ENCODE results near the gene FRMD4B.

Gene FRMD4B

GRCh38 chr3:69368129-69368741 lies 17.7 kb downstream of the FRMD4B start:
- Histone ChIP-seq H3K4me3 (no peak overlapping the region), H3K9me3 (no peaks in the 10 kb centered on the region), H3K27me3 (ENCODE audit: low read depth) (no peaks in the 10 kb centered on the region), H3K4me1 (no peaks in the 10 kb centered on the region), H3K36me3 (replicated peaks) (no peaks in the 10 kb centered on the region)
- DNase-seq (ENCODE audit: low spot score in 2 of 2): no peak
- in situ Hi-C loops (cut with MboI; ENCODE audit: low sequenced_read_pairs): no loop called here

- Histone ChIP-seq H3K36me3 (replicated peaks) (no peaks in the 10 kb centered on the region), H3K4me1 (no peaks in the 10 kb centered on the region), H3K4me3 (no peak overlapping the region), H3K9me3 (no peaks in the 10 kb centered on the region), H3K27me3 (ENCODE audit: low read depth) (no peaks in the 10 kb centered on the region)
- in situ Hi-C loops (cut with MboI; ENCODE audit: low sequenced_read_pairs): no loop called here
- no peak for DNase-seq (ENCODE audit: low spot score in 2 of 2)
These were observed 18.3 kb downstream of the FRMD4B start for GRCh38 chr3:69367586-69367985.

GRCh38 chr3:69364354-69364753 lies 21.5 kb downstream of the FRMD4B start:
- no peaks in the 10 kb centered on the region for H3K27me3 ChIP-seq (ENCODE audit: low read depth)
- in situ Hi-C loops (cut with MboI; ENCODE audit: low sequenced_read_pairs): no loop called here
- DNase-seq (ENCODE audit: low spot score in 2 of 2): no peak

GRCh38 chr3:69360690-69361089 lies 25.2 kb downstream of the FRMD4B start:
- H3K36me3 ChIP-seq (replicated peaks): no peaks in the 10 kb centered on the region
- DNase-seq (ENCODE audit: low spot score in 2 of 2): no peak
- H3K9me3 ChIP-seq: no peaks in the 10 kb centered on the region
- in situ Hi-C loops (cut with MboI; ENCODE audit: low sequenced_read_pairs): no loop called here
- no peaks in the 10 kb centered on the region for H3K4me1 ChIP-seq
- H3K27me3 ChIP-seq (ENCODE audit: low read depth): no peaks in the 10 kb centered on the region
- H3K4me3 ChIP-seq: no peak overlapping the region

More at GRCh38 chr3:69364354-69364753, 21.5 kb downstream of the FRMD4B start:
- no peak overlapping the region for H3K4me3 ChIP-seq
- H3K9me3 ChIP-seq: no peaks in the 10 kb centered on the region
- H3K36me3 ChIP-seq (replicated peaks): no peaks in the 10 kb centered on the region
- H3K4me1 ChIP-seq: no peaks in the 10 kb centered on the region

- Histone ChIP-seq H3K27me3 (ENCODE audit: low read depth) (no peaks in the 10 kb centered on the region), H3K9me3 (no peaks in the 10 kb centered on the region), H3K4me1 (no peaks in the 10 kb centered on the region), H3K4me3 (no peak overlapping the region), H3K36me3 (replicated peaks) (no peaks in the 10 kb centered on the region)
- in situ Hi-C loops (cut with MboI; ENCODE audit: low sequenced_read_pairs): no loop called here
- DNase-seq (ENCODE audit: low spot score in 2 of 2): peak in 1 of 2 experiments; percentile 11
These were observed 26.0 kb downstream of the FRMD4B start for GRCh38 chr3:69359916-69360315.

GRCh38 chr3:69359339-69359893 lies 26.5 kb downstream of the FRMD4B start:
- Histone ChIP-seq H3K4me1 (peaks cover 1% of the 10 kb centered on the region; the same call in 1 of the 2 replicates), H3K27me3 (ENCODE audit: low read depth) (peaks cover under 1% of the 10 kb centered on the region; the same call in 1 of the 2 replicates), H3K36me3 (replicated peaks) (no peaks in the 10 kb centered on the region), H3K4me3 (no peak overlapping the region), H3K9me3 (no peaks in the 10 kb centered on the region)
- in situ Hi-C loops (cut with MboI; ENCODE audit: low sequenced_read_pairs): no loop called here
- no peak for DNase-seq (ENCODE audit: low spot score in 2 of 2)

GRCh38 chr3:69357196-69357595 lies 28.7 kb downstream of the FRMD4B start:
- H3K4me3 ChIP-seq: no peak overlapping the region
- DNase-seq (ENCODE audit: low spot score in 2 of 2): no peak
- H3K9me3 ChIP-seq: no peaks in the 10 kb centered on the region
- in situ Hi-C loops (cut with MboI; ENCODE audit: low sequenced_read_pairs): no loop called here
- no peaks in the 10 kb centered on the region for H3K36me3 ChIP-seq (replicated peaks)
- peaks cover 3% of the 10 kb centered on the region; the same call in 1 of the 2 replicates for H3K27me3 ChIP-seq (ENCODE audit: low read depth)
- peaks cover 3% of the 10 kb centered on the region; the same call in 1 of the 2 replicates for H3K4me1 ChIP-seq

GRCh38 chr3:69354948-69355347 lies 30.9 kb downstream of the FRMD4B start:
- no peak overlapping the region for H3K4me3 ChIP-seq
- H3K4me1 ChIP-seq: peaks cover 3% of the 10 kb centered on the region; the same call in 1 of the 2 replicates
- H3K9me3 ChIP-seq: no peaks in the 10 kb centered on the region
- no peak for DNase-seq (ENCODE audit: low spot score in 2 of 2)
- in situ Hi-C loops (cut with MboI; ENCODE audit: low sequenced_read_pairs): no loop called here
- no peaks in the 10 kb centered on the region for H3K36me3 ChIP-seq (replicated peaks)
- peaks cover 3% of the 10 kb centered on the region; the same call in 1 of the 2 replicates for H3K27me3 ChIP-seq (ENCODE audit: low read depth)

GRCh38 chr3:69353503-69353902 lies 32.4 kb downstream of the FRMD4B start:
- in situ Hi-C loops (cut with MboI; ENCODE audit: low sequenced_read_pairs): no loop called here
- Histone ChIP-seq H3K27me3 (ENCODE audit: low read depth) (peaks cover 3% of the 10 kb centered on the region; the same call in 1 of the 2 replicates), H3K4me3 (no peak overlapping the region), H3K36me3 (replicated peaks) (no peaks in the 10 kb centered on the region), H3K4me1 (peaks cover 3% of the 10 kb centered on the region; the same call in 1 of the 2 replicates), H3K9me3 (no peaks in the 10 kb centered on the region)
- DNase-seq (ENCODE audit: low spot score in 2 of 2): no peak

GRCh38 chr3:69353088-69353478 lies 32.8 kb downstream of the FRMD4B start:
- H3K4me3 ChIP-seq: no peak overlapping the region
- no peaks in the 10 kb centered on the region for H3K9me3 ChIP-seq
- no peak for DNase-seq (ENCODE audit: low spot score in 2 of 2)
- peaks cover 3% of the 10 kb centered on the region; the same call in 1 of the 2 replicates for H3K4me1 ChIP-seq
- H3K27me3 ChIP-seq (ENCODE audit: low read depth): peaks cover 3% of the 10 kb centered on the region; the same call in 1 of the 2 replicates
- in situ Hi-C loops (cut with MboI; ENCODE audit: low sequenced_read_pairs): no loop called here
- no peaks in the 10 kb centered on the region for H3K36me3 ChIP-seq (replicated peaks)

GRCh38 chr3:69352305-69353087 lies 33.4 kb downstream of the FRMD4B start:
- Histone ChIP-seq H3K4me3 (no peak overlapping the region), H3K27me3 (ENCODE audit: low read depth) (peaks cover 3% of the 10 kb centered on the region; the same call in 1 of the 2 replicates), H3K36me3 (replicated peaks) (no peaks in the 10 kb centered on the region), H3K4me1 (peaks cover 3% of the 10 kb centered on the region; the same call in 1 of the 2 replicates), H3K9me3 (no peaks in the 10 kb centered on the region)
- in situ Hi-C loops (cut with MboI; ENCODE audit: low sequenced_read_pairs): no loop called here
- no peak for DNase-seq (ENCODE audit: low spot score in 2 of 2)

- in situ Hi-C loops (cut with MboI; ENCODE audit: low sequenced_read_pairs): no loop called here
- Histone ChIP-seq H3K36me3 (replicated peaks) (no peaks in the 10 kb centered on the region), H3K9me3 (peaks cover 3% of the 10 kb centered on the region; the same call in 1 of the 2 replicates), H3K4me1 (peaks cover 10% of the 10 kb centered on the region), H3K4me3 (no peak overlapping the region), H3K27me3 (ENCODE audit: low read depth) (no peaks in the 10 kb centered on the region)
- no peak for DNase-seq (ENCODE audit: low spot score in 2 of 2)
These were observed 42.0 kb downstream of the FRMD4B start for GRCh38 chr3:69343875-69344274.

- Histone ChIP-seq H3K4me1 (peaks cover 10% of the 10 kb centered on the region), H3K4me3 (no peak overlapping the region), H3K27me3 (ENCODE audit: low read depth) (no peaks in the 10 kb centered on the region), H3K36me3 (replicated peaks) (no peaks in the 10 kb centered on the region), H3K9me3 (peaks cover 3% of the 10 kb centered on the region; the same call in 1 of the 2 replicates)
- in situ Hi-C loops (cut with MboI; ENCODE audit: low sequenced_read_pairs): no loop called here
- DNase-seq (ENCODE audit: low spot score in 2 of 2): no peak
These were observed 43.8 kb downstream of the FRMD4B start for GRCh38 chr3:69342074-69342473.

GRCh38 chr3:69339760-69340159 lies 46.1 kb downstream of the FRMD4B start:
- no peak overlapping the region for H3K4me3 ChIP-seq
- in situ Hi-C loops (cut with MboI; ENCODE audit: low sequenced_read_pairs): no loop called here
- H3K9me3 ChIP-seq: peaks cover 3% of the 10 kb centered on the region; the same call in 1 of the 2 replicates
- DNase-seq (ENCODE audit: low spot score in 2 of 2): no peak
- H3K27me3 ChIP-seq (ENCODE audit: low read depth): no peaks in the 10 kb centered on the region
- H3K36me3 ChIP-seq (replicated peaks): no peaks in the 10 kb centered on the region
- peaks cover 10% of the 10 kb centered on the region for H3K4me1 ChIP-seq

Measured in HAP-1 (cell line).